Heart left ventricle (tissue), 16 donors: ENCODE results near the gene PPCDC. TPM values are rescaled to one million over a fixed set of nuclear protein-coding genes. Genes with fewer than 3 reads are reported as not detected.

ENCODE experiments used
- ATAC-seq, 4 donors: fragments of 200-7000 bp; cut with Tn5 transposase; one replicate each; pipeline ENCODE4 v1.9.1; 2020 to 2022; ENCODE audit warnings: moderate library complexity in 4 of 4, mild to moderate bottlenecking in 3 of 4, moderate number of reproducible peaks in 1 of 4
- DNase-seq, 5 donors: peaks; one replicate each; pipeline ENCODE4 v3.0.0-alpha.2; 2020
- H3K27ac ChIP-seq, 12 donors: fragments of 200-600 bp; sonication (generic) in 4 of 12; one replicate each; pipeline versions ENCODE4 v1.5.0 to v1.8.0; 2016 to 2022; ENCODE audit warnings: mild to moderate bottlenecking in 2 of 12
- H3K27me3 ChIP-seq, 9 donors: fragments of 200-600 bp; sonication (generic) in 2 of 9; one replicate each; pipeline versions ENCODE4 v1.5.1 to v1.8.0; 2016 to 2022; ENCODE audit warnings: mild to moderate bottlenecking in 3 of 9
- H3K36me3 ChIP-seq, 9 donors: fragments of 200-600 bp; sonication (generic) in 2 of 9; one replicate each; pipeline versions ENCODE4 v1.5.0 to v1.8.0; 2018 to 2022; ENCODE audit warnings: mild to moderate bottlenecking in 2 of 9
- H3K4me1 ChIP-seq, 12 donors: fragments of 200-600 bp; sonication (generic) in 4 of 12; one replicate each; pipeline versions ENCODE4 v1.5.0 to v1.8.0; 2016 to 2022; ENCODE audit warnings: mild to moderate bottlenecking in 3 of 12
- H3K4me3 ChIP-seq, 12 donors: fragments of 200-600 bp; sonication (generic) in 4 of 12; one replicate each; pipeline versions ENCODE4 v1.5.0 to v1.8.0; 2017 to 2022; ENCODE audit warnings: mild to moderate bottlenecking in 9 of 12, moderate library complexity in 4 of 12
- H3K9me3 ChIP-seq, 12 donors: fragments of 200-600 bp; sonication (generic) in 4 of 12; one replicate each; pipeline versions ENCODE4 v1.5.0 to v1.8.0; 2016 to 2022; ENCODE audit warnings: mild to moderate bottlenecking in 1 of 12
- CTCF ChIP-seq, 12 donors: fragments of 200-600 bp; sonication (generic) in 4 of 12; IDR thresholded peaks; one replicate each; pipeline versions ENCODE4 v1.5.0 to v1.8.0; 2018 to 2022; ENCODE audit warnings: antibody characterized with exemption in 12 of 12, mild to moderate bottlenecking in 5 of 12
- POLR2A ChIP-seq, 2 donors: fragments of 450-650 bp; IDR thresholded peaks; one replicate each; pipeline ENCODE4 v1.6.1; 2017; ENCODE audit warnings: antibody characterized with exemption in 2 of 2, mild to moderate bottlenecking in 2 of 2, moderate library complexity in 2 of 2
- WGBS, 4 donors: extraction: QIAGEN DNeasy Blood & Tissue Kit in 2 of 4; methylation state at CpG; one replicate each; pipeline versions ENCODE4 v1.1.5 to v1.1.7; 2013 to 2018; 5-methylcytosine and 5-hydroxymethylcytosine counted together
- intact Hi-C, 10 donors: fragments of 100-400 bp; cut with DNase I; formaldehyde crosslinking; loops; one replicate each; pipeline versions ENCODE4 v1.11.1 to v1.14.2; 2022
- polyA plus RNA-seq, 2 donors: library from polyadenylated mRNA; stranded (reverse); fragments of 200-250 nt; gene quantifications; one replicate each; pipeline ENCODE4 v1.2.3, GENCODE V29; 2013
- total RNA-seq, 9 donors: library from RNA; depleted of rRNA in 2 of 9; stranded (reverse); fragments of >200 nt in 2 of 9; fragmentation: NEBNext Ultra II Directional in 3 of 9; extraction: Animal tissue kit (Norgen Biotek cat#: 25700) in 3 of 9; gene quantifications; one replicate each; pipeline versions ENCODE4 v1.1.0 to v1.2.4, GENCODE V29; 2016 to 2023
- donor health status: ischemic (EF 13 %, LVEDD 7.1; RV severe dilation, severe dysfunction).
- donor health status: healthy with polysubstance abuse.
- donor health status: DM: no; HTN: yes; CAD: no.
- donor health status: DM: no; HTN: no; CAD: no.
- donor health status: ischemic (EF 25% LVEDD 6.9; RV normal size, moderate dysfunction).
- donor health status: ischemic (EF 25% LVEDD 5.7; RV mildly dilated, moderate dysfunction).
- donor health status: healthy.
- donor health status: DM: yes; HTN: yes; CAD: no.
- donor health status: ischemic (EF 35%, LVEDD 5.7; RV mildly dilated, moderate dysfunction).
- donor health status: nonischemic (EF 11% LVEDD 7.7; RV severe dilation, severe dysfunction).
- donor health status: DM: yes; HTN: yes; CAD: no.
- donor health status: PGD.
- donor health status: ischemic (EF 29% LVEDD 5.4; RV normal size, mild dysfunction).
- donor health status: nonischemic (EF 23%, LVEDD 6.1; RV moderate dilation, normal function).

The PPCDC gene
- total and polyA plus RNA-seq, 11 donors = 3.6 to 13.0 (median 5.7) TPM

- Histone ChIP-seq H3K9me3 (no peaks in the 10 kb centered on the region), H3K4me3 (peak within 1 kb of the TSS; percentile 47 to 87 (median 72)), H3K36me3 (no peaks in the 10 kb centered on the region), H3K27me3 (peaks cover 0 to 18% (median 3%) of the 10 kb centered on the region in 9 donors), H3K4me1 (peaks cover 0 to 13% (median 8%) of the 10 kb centered on the region in 12 donors), H3K27ac (peak within 1 kb of the TSS in 1 of 12 donors; percentile 50)
- WGBS, 4 donors = 1 to 4% (median 2%) methylated on average over 12 to 58 of the region's 58 CpGs
- TF ChIP-seq POLR2A (IDR thresholded peaks at IDR 0.05) (no peak), CTCF (IDR thresholded peaks at IDR 0.05) (no peak)
- DNase-seq (peak; percentile 92 to 95 (median 94)), ATAC-seq (peak; percentile 91 to 95 (median 93))
- intact Hi-C loops = no loop called here
Observed at GRCh38 chr15:74995182-74995778, 28.1 kb upstream of the PPCDC start, which contains the start of gene SCAMP5. Gene SCAMP5, plus strand, starts transcription at chr15:74995563. Its CDS starts 16,277 bp downstream, at chr15:75011840.

- peak in 3 of 5 donors; percentile 19 to 30 (median 23) for DNase-seq
- H3K27ac ChIP-seq = peak overlapping the region in 1 of 12 donors; percentile 50
- H3K4me3 ChIP-seq = peak overlapping the region; percentile 47 to 87 (median 72)
- no peak for TF ChIP-seq POLR2A (IDR thresholded peaks at IDR 0.05)
- H3K27me3 ChIP-seq = peaks cover 0 to 18% (median 3%) of the 10 kb centered on the region in 9 donors
- H3K9me3 ChIP-seq = no peaks in the 10 kb centered on the region
- 8 to 17% (median 11%) methylated on average over 19 to 42 of the region's 42 CpGs for WGBS, 4 donors
- H3K4me1 ChIP-seq = peaks cover 0 to 13% (median 8%) of the 10 kb centered on the region in 12 donors
- no peaks in the 10 kb centered on the region for H3K36me3 ChIP-seq
- peak in 2 of 4 donors; percentile 8 to 17 for ATAC-seq
- intact Hi-C loops = no loop called here
Observed at GRCh38 chr15:74995779-74996765, 27.3 kb upstream of the PPCDC start.

DNA sequence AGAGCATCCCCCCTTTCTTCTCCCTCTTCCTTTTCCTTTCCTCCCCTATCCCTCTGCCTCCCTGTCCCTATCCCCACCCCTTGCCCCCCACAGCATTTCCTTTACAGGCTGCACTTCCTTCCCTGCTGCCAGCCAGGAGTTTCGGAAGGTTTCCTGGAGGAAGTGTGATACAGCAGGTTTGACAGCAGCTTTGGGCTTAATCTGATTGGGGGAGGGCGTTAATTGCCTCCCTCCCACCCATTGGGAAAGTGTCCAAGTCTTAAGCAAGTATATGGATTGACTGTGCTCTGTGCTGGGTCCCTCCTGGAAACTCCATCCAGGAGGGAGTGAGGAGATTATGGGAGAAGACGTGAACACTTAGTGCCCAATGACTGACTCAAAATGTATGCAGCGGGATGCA is 26.2 kb upstream of the PPCDC start:
- 39 to 57% (median 50%) methylated on average over 4 of the region's 4 CpGs for WGBS, 4 donors
- H3K27ac ChIP-seq = no peak overlapping the region
- peaks cover 0 to 14% (median 3%) of the 10 kb centered on the region in 9 donors for H3K27me3 ChIP-seq
- no peak overlapping the region for H3K4me3 ChIP-seq
- peaks cover 0 to 13% (median 8%) of the 10 kb centered on the region in 12 donors for H3K4me1 ChIP-seq
- intact Hi-C loops = no loop called here
- no peaks in the 10 kb centered on the region for H3K36me3 ChIP-seq
- TF ChIP-seq POLR2A (IDR thresholded peaks at IDR 0.05) (no peak), CTCF (IDR thresholded peaks at IDR 0.05) (no peak)
- H3K9me3 ChIP-seq = no peaks in the 10 kb centered on the region
- ATAC-seq = no peak
- DNase-seq = no peak

DNA sequence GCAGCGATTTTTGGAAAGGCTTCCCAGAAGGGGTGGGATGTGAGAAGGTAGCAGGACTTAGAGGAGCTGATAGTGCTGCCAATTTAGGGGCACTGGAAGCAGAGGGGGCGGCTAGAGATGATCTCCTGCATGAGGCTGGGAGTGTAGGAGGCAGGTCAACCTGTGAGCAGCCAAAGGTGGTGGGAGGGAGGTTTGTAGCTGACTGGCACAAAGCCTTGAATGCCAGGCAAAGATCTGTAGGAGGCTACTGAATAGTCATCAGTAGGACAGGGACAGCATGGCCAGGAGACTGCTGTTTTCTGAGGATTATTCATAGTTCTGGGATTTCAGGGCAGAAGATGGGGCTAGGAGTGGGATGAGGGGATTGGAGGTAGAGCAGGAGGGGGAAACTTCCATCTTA is 25.8 kb upstream of the PPCDC start:
- intact Hi-C loops = no loop called here
- Histone ChIP-seq H3K4me1 (peaks cover 0 to 13% (median 8%) of the 10 kb centered on the region in 12 donors), H3K4me3 (no peak overlapping the region), H3K27me3 (peaks cover 0 to 14% (median 3%) of the 10 kb centered on the region in 9 donors), H3K9me3 (no peaks in the 10 kb centered on the region), H3K27ac (no peak overlapping the region), H3K36me3 (no peaks in the 10 kb centered on the region)
- ATAC-seq (no peak), DNase-seq (no peak)
- TF ChIP-seq CTCF (IDR thresholded peaks at IDR 0.05) (no peak), POLR2A (IDR thresholded peaks at IDR 0.05) (no peak)
- WGBS, 4 donors = 68 to 87% (median 80%) methylated on average over 2 of the region's 2 CpGs
